Measurements from ENCODE around the gene PATJ.

The PATJ gene

GRCh38 chr1:61741711-61742619, at the start of gene PATJ:
PATJ (plus strand) TSS chr1:61742480; CDS start chr1:61762893, 20,413 bp downstream.
- peak; percentile 69 for ATAC-seq
- TF ChIP-seq, protein P1, sequence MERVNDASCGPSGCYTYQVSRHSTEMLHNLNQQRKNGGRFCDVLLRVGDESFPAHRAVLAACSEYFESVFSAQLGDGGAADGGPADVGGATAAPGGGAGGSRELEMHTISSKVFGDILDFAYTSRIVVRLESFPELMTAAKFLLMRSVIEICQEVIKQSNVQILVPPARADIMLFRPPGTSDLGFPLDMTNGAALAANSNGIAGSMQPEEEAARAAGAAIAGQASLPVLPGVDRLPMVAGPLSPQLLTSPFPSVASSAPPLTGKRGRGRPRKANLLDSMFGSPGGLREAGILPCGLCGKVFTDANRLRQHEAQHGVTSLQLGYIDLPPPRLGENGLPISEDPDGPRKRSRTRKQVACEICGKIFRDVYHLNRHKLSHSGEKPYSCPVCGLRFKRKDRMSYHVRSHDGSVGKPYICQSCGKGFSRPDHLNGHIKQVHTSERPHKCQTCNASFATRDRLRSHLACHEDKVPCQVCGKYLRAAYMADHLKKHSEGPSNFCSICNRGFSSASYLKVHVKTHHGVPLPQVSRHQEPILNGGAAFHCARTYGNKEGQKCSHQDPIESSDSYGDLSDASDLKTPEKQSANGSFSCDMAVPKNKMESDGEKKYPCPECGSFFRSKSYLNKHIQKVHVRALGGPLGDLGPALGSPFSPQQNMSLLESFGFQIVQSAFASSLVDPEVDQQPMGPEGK (CRISPR knock-in tag; IDR thresholded peaks at IDR 0.05; ENCODE audit: borderline replicate concordance): no peak
- TF ChIP-seq ZNF70 (CRISPR knock-in tag; IDR thresholded peaks at IDR 0.05): no peak
- no peak for TF ChIP-seq SNAI2 (CRISPR knock-in tag; IDR thresholded peaks at IDR 0.05)
- no peak for TF ChIP-seq BACH2 (CRISPR knock-in tag; IDR thresholded peaks at IDR 0.05; ENCODE audit: borderline replicate concordance)
- TF ChIP-seq, protein P2, sequence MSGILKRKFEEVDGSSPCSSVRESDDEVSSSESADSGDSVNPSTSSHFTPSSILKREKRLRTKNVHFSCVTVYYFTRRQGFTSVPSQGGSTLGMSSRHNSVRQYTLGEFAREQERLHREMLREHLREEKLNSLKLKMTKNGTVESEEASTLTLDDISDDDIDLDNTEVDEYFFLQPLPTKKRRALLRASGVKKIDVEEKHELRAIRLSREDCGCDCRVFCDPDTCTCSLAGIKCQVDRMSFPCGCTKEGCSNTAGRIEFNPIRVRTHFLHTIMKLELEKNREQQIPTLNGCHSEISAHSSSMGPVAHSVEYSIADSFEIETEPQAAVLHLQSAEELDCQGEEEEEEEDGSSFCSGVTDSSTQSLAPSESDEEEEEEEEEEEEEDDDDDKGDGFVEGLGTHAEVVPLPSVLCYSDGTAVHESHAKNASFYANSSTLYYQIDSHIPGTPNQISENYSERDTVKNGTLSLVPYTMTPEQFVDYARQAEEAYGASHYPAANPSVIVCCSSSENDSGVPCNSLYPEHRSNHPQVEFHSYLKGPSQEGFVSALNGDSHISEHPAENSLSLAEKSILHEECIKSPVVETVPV (CRISPR knock-in tag; IDR thresholded peaks at IDR 0.05): no peak
- no peak for TF ChIP-seq ZNF8 (CRISPR knock-in tag; IDR thresholded peaks at IDR 0.05)
- TF ChIP-seq PPARA (CRISPR knock-in tag; IDR thresholded peaks at IDR 0.05; ENCODE audit: borderline replicate concordance): no peak
- no peak for TF ChIP-seq OSR1 (CRISPR knock-in tag; IDR thresholded peaks at IDR 0.05)
- TF ChIP-seq ZFP3 (CRISPR knock-in tag; IDR thresholded peaks at IDR 0.05): no peak
- TF ChIP-seq, protein P3, sequence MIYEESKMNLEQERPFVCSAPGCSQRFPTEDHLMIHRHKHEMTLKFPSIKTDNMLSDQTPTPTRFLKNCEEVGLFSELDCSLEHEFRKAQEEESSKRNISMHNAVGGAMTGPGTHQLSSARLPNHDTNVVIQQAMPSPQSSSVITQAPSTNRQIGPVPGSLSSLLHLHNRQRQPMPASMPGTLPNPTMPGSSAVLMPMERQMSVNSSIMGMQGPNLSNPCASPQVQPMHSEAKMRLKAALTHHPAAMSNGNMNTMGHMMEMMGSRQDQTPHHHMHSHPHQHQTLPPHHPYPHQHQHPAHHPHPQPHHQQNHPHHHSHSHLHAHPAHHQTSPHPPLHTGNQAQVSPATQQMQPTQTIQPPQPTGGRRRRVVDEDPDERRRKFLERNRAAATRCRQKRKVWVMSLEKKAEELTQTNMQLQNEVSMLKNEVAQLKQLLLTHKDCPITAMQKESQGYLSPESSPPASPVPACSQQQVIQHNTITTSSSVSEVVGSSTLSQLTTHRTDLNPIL (CRISPR knock-in tag; IDR thresholded peaks at IDR 0.05; ENCODE audit: low read depth): no peak

- no peak for ATAC-seq
- no peak for TF ChIP-seq CSDC2 (CRISPR knock-in tag; IDR thresholded peaks at IDR 0.05)
- no peak for TF ChIP-seq ZC3H10 (CRISPR knock-in tag; IDR thresholded peaks at IDR 0.05)
- no peak for TF ChIP-seq OSR1 (CRISPR knock-in tag; IDR thresholded peaks at IDR 0.05)
- TF ChIP-seq TSHZ2 (CRISPR knock-in tag; IDR thresholded peaks at IDR 0.05): no peak
- no peak for TF ChIP-seq BACH2 (CRISPR knock-in tag; IDR thresholded peaks at IDR 0.05; ENCODE audit: borderline replicate concordance)
- no peak for TF ChIP-seq RARB (CRISPR knock-in tag; IDR thresholded peaks at IDR 0.05)
- TF ChIP-seq PPARA (CRISPR knock-in tag; IDR thresholded peaks at IDR 0.05; ENCODE audit: borderline replicate concordance): no peak
- TF ChIP-seq ZFP3 (CRISPR knock-in tag; IDR thresholded peaks at IDR 0.05): no peak
- TF ChIP-seq, protein P2 (CRISPR knock-in tag; IDR thresholded peaks at IDR 0.05): no peak
- TF ChIP-seq TCF4 (CRISPR knock-in tag; IDR thresholded peaks at IDR 0.05; ENCODE audit: borderline replicate concordance): no peak
- TF ChIP-seq ZNF8 (CRISPR knock-in tag; IDR thresholded peaks at IDR 0.05): no peak
- TF ChIP-seq ZNF70 (CRISPR knock-in tag; IDR thresholded peaks at IDR 0.05): no peak
- TF ChIP-seq ZFP30 (CRISPR knock-in tag; IDR thresholded peaks at IDR 0.05): no peak
- TF ChIP-seq SNAI2 (CRISPR knock-in tag; IDR thresholded peaks at IDR 0.05): no peak
- TF ChIP-seq, protein P1 (CRISPR knock-in tag; IDR thresholded peaks at IDR 0.05; ENCODE audit: borderline replicate concordance): no peak
- no peak for TF ChIP-seq ESRRG (CRISPR knock-in tag; IDR thresholded peaks at IDR 0.05)
- TF ChIP-seq TOX (CRISPR knock-in tag; IDR thresholded peaks at IDR 0.05; ENCODE audit: borderline replicate concordance): no peak
- no peak for TF ChIP-seq ISL1 (CRISPR knock-in tag; IDR thresholded peaks at IDR 0.05)
These were observed 42.1 kb upstream of the PATJ start for GRCh38 chr1:61699911-61700851.
